ENCODE results near the gene PLPP1.

- TF ChIP-seq EZH2 (IDR thresholded peaks at IDR 0.05; ENCODE audit: low read depth, unreplicated experiment) (no peak), CTCF (conservative IDR thresholded peaks at IDR 0.05; ENCODE audit: low read depth in 2 of 2) (no peak), POLR2AphosphoS5 (IDR thresholded peaks at IDR 0.05; ENCODE audit: low read depth) (no peak), EZH2phosphoT487 (IDR thresholded peaks at IDR 0.05; ENCODE audit: unreplicated experiment) (no peak)
Observed at GRCh38 chr5:55392669-55393068, 142.1 kb downstream of the PLPP1 start.
